T-cell (primary cell): ENCODE data around the gene DHRS4L2. TPM values are rescaled to one million over a fixed set of nuclear protein-coding genes. Genes with fewer than 3 reads are reported as not detected.
A peak's percentile ranks its signal among the peaks of the same experiment; 100 is the strongest.

Experiments used
- ATAC-seq, 4 experiments: fragments of 200-7000 bp in 3 of 4; fragments of 150-1000 bp in 1 of 4; cut with Tn5 transposase; replicated peaks in 1 of 4; 1 replicate in 3 of 4; 2 replicates in 1 of 4; pipeline ENCODE4 v1.10.0; 2021; ENCODE audit warnings: moderate library complexity in 3 of 4, mild to moderate bottlenecking in 2 of 4, moderate number of reproducible peaks in 1 of 4
- CTCF ChIA-PET, 2 donors: fragments of 300-600 bp; sonication (Branson Sonifier 250); formaldehyde crosslinking; loops; one replicate each; lab custom pipeline; 2022; ENCODE audit warnings: antibody characterized with exemption in 2 of 2; lab: Charles Lee
- POLR2A ChIA-PET, 2 donors: fragments of 300-600 bp; sonication (Branson Sonifier 250); formaldehyde crosslinking; loops; one replicate each; lab custom pipeline; 2022; ENCODE audit warnings: antibody characterized with exemption in 2 of 2; lab: Charles Lee
- DNase-seq, 35 experiments: peaks; one replicate each; pipeline versions ENCODE4 v3.0.0 to v3.0.0-alpha.2; 2013 to 2023
- H3K27ac ChIP-seq: one replicate; pipeline ENCODE4 v1.5.1; 2013; ENCODE audit warnings: low read length
- H3K27me3 ChIP-seq, 2 experiments: replicated peaks in 1 of 2; 1 replicate in 1 of 2; 2 replicates in 1 of 2; pipeline versions ENCODE4 v1.6.1 to v1.7.0; 2013; ENCODE audit warnings: low read length in 1 of 2, mixed read lengths in 1 of 2; ENCODE audit not compliant: control insufficient read depth in 2 of 2, insufficient read depth in 2 of 2; ENCODE audit errors: extremely low read depth in 1 of 2
- H3K36me3 ChIP-seq, 2 donors: 1 replicate in 1 of 2; 2 replicates in 1 of 2; pipeline versions ENCODE4 v1.6.1 to v1.7.0; 2013; ENCODE audit warnings: low read length in 1 of 2; ENCODE audit not compliant: control insufficient read depth in 2 of 2, insufficient read depth in 1 of 2; ENCODE audit errors: extremely low read depth in 1 of 2
- H3K4me1 ChIP-seq, 2 experiments: 1 replicate in 1 of 2; 2 replicates in 1 of 2; pipeline versions ENCODE4 v1.6.1 to v1.7.0; 2013; ENCODE audit warnings: low read length in 2 of 2, mixed read lengths in 1 of 2; ENCODE audit not compliant: insufficient read depth in 2 of 2, control insufficient read depth in 1 of 2; ENCODE audit errors: extremely low read depth in 1 of 2
- H3K4me3 ChIP-seq, 2 donors: 1 replicate in 1 of 2; 2 replicates in 1 of 2; pipeline versions ENCODE4 v1.5.1 to v1.7.0; 2013; ENCODE audit warnings: mild to moderate bottlenecking in 2 of 2, low read length in 1 of 2, moderate library complexity in 1 of 2; ENCODE audit not compliant: control insufficient read depth in 1 of 2; ENCODE audit errors: extremely low read depth in 1 of 2
- H3K9me3 ChIP-seq: 2 replicates; pipeline ENCODE4 v1.7.0; 2013
- H3K27ac Mint-ChIP-seq, 2 donors: one replicate each; pipeline ENCODE4 v1.8.0; 2020 to 2021; ENCODE audit warnings: mild to moderate bottlenecking in 2 of 2, mixed read lengths in 2 of 2
- H3K27me3 Mint-ChIP-seq, 2 donors: one replicate each; pipeline ENCODE4 v1.8.0; 2021 to 2022; ENCODE audit warnings: mixed read lengths in 2 of 2
- H3K36me3 Mint-ChIP-seq: one replicate; pipeline ENCODE4 v1.8.0; 2021; ENCODE audit warnings: mixed read lengths
- H3K4me1 Mint-ChIP-seq, 3 donors: one replicate each; pipeline ENCODE4 v1.8.0; 2020 to 2022; ENCODE audit warnings: mixed read lengths in 3 of 3, mild to moderate bottlenecking in 1 of 3
- H3K4me3 Mint-ChIP-seq, 3 donors: one replicate each; pipeline ENCODE4 v1.8.0; 2020 to 2022; ENCODE audit warnings: mild to moderate bottlenecking in 3 of 3, mixed read lengths in 3 of 3, moderate library complexity in 3 of 3
- H3K9me3 Mint-ChIP-seq, 3 donors: one replicate each; pipeline ENCODE4 v1.8.0; 2020 to 2022; ENCODE audit warnings: mixed read lengths in 3 of 3
- WGBS: methylation state at CpG from one replicate; pipeline ENCODE4 v1.1.5; 2013; ENCODE audit warnings: missing lambda C conversion rate; ENCODE audit not compliant: insufficient coverage; 5-methylcytosine and 5-hydroxymethylcytosine counted together
- total RNA-seq, 35 experiments: library from RNA in 6 of 35; stranded (reverse) in 6 of 35; fragments of 120-200 nt in 1 of 35; gene quantifications; one replicate each; pipeline versions ENCODE4 v1.2.1 to v1.2.4 and lab custom pipeline; 2013 to 2026

DHRS4L2 gene
- total RNA-seq, 5 donors from 2014 or later (not counting 1 experiment from before 2014, with no cell fraction given): 14.0 to 21.9 (median 16.4) TPM

- Histone ChIP-seq H3K9me3 (no peaks in the 10 kb centered on the region), H3K36me3 (no peaks in the 10 kb centered on the region), H3K27me3 (peaks cover 0 to 42% of the 10 kb centered on the region in 2 experiments), H3K4me3 (no peak overlapping the region), H3K4me1 (peaks cover 2 to 23% of the 10 kb centered on the region in 2 experiments), H3K27ac (no peak overlapping the region)
- ChIA-PET CTCF (interaction anchor here in 1 of 2 donors (0.8 to 1.1 kb wide), 2 partner anchors 36 to 279 kb away, joined by 3 to 4 read pairs; no protein-coding TSS in a partner anchor), POLR2A (no interaction called here)
- DNase-seq (no peak), ATAC-seq (no peak)
- Mint-ChIP-seq H3K4me1 (peaks cover 10 to 20% (median 16%) of the 10 kb centered on the region in 3 donors), H3K4me3 (peak overlapping the region in 2 of 3 donors; percentile 80 to 81), H3K27me3 (peaks cover 11 to 23% of the 10 kb centered on the region in 2 donors), H3K9me3 (no peaks in the 10 kb centered on the region), H3K36me3 (no peaks in the 10 kb centered on the region), H3K27ac (peak overlapping the region in 1 of 2 donors; percentile 20)
- WGBS: 62% methylated on average over 3 of the region's 10 CpGs
These were observed 65.0 kb downstream of the DHRS4L2 start for GRCh38 chr14:24053548-24054323.

GRCh38 chr14:24054324-24054641 is 65.6 kb downstream of the DHRS4L2 start:
- peaks cover 10 to 18% (median 16%) of the 10 kb centered on the region in 3 donors for H3K4me1 Mint-ChIP-seq
- H3K27me3 ChIP-seq: peaks cover 0 to 42% of the 10 kb centered on the region in 2 experiments
- peaks cover 11 to 23% of the 10 kb centered on the region in 2 donors for H3K27me3 Mint-ChIP-seq
- no peak overlapping the region for H3K4me3 Mint-ChIP-seq
- H3K27ac ChIP-seq: no peak overlapping the region
- ATAC-seq: no peak
- H3K4me1 ChIP-seq: peaks cover 2 to 23% of the 10 kb centered on the region in 2 experiments
- no peaks in the 10 kb centered on the region for H3K9me3 Mint-ChIP-seq
- no peaks in the 10 kb centered on the region for H3K36me3 Mint-ChIP-seq
- H3K4me3 ChIP-seq: no peak overlapping the region
- H3K36me3 ChIP-seq: no peaks in the 10 kb centered on the region
- CTCF ChIA-PET: interaction anchor here in 1 of 2 donors (0.8 to 1.1 kb wide), 2 partner anchors 36 to 279 kb away, joined by 3 to 4 read pairs; no protein-coding TSS in a partner anchor
- H3K27ac Mint-ChIP-seq: no peak overlapping the region
- WGBS: 80% methylated on average over 5 of the region's 6 CpGs
- no peaks in the 10 kb centered on the region for H3K9me3 ChIP-seq
- POLR2A ChIA-PET: no interaction called here
- no peak for DNase-seq

- ChIA-PET POLR2A (no interaction called here), CTCF (interaction anchor here in 1 of 2 donors (1.1 kb wide), 1 partner anchor 35 kb away, joined by 4 read pairs; no protein-coding TSS in a partner anchor)
- ATAC-seq (no peak), DNase-seq (no peak)
- WGBS: 100% methylated on average over 5 of the region's 9 CpGs
- H3K9me3 Mint-ChIP-seq: no peaks in the 10 kb centered on the region
- H3K36me3 Mint-ChIP-seq: no peaks in the 10 kb centered on the region
- Histone ChIP-seq H3K4me3 (no peak overlapping the region), H3K27ac (no peak overlapping the region), H3K4me1 (peaks cover 2 to 23% of the 10 kb centered on the region in 2 experiments), H3K27me3 (peaks cover 0 to 42% of the 10 kb centered on the region in 2 experiments), H3K9me3 (no peaks in the 10 kb centered on the region), H3K36me3 (no peaks in the 10 kb centered on the region)
- no peak overlapping the region for H3K27ac Mint-ChIP-seq
- no peak overlapping the region for H3K4me3 Mint-ChIP-seq
- peaks cover 10 to 18% (median 16%) of the 10 kb centered on the region in 3 donors for H3K4me1 Mint-ChIP-seq
- H3K27me3 Mint-ChIP-seq: peaks cover 11 to 23% of the 10 kb centered on the region in 2 donors
These were observed 65.9 kb downstream of the DHRS4L2 start for GRCh38 chr14:24054646-24055045.

Other genes starting within 250 kb of the DHRS4L2 start
- gene DHRS4, start 35.2 kb upstream of the DHRS4L2 start, total RNA-seq: 10 to 100 TPM; 11.1 to 21.4 (median 17.5) TPM
- 1 to 10 TPM in 1 of 5 donors, under 1 TPM in 4; 0.38 to 1.9 (median 0.59) TPM for gene CARMIL3, start 63.1 kb downstream of the DHRS4L2 start, total RNA-seq
- gene CPNE6, start 82.6 kb downstream of the DHRS4L2 start, total RNA-seq: not detected
- 10 to 100 TPM; 11.8 to 35.5 (median 29.4) TPM for gene PCK2, start 105.4 kb downstream of the DHRS4L2 start, total RNA-seq
- gene DCAF11, start 125.8 kb downstream of the DHRS4L2 start, total RNA-seq: 10 to 100 TPM; 78.5 to 94.1 (median 89.6) TPM
- 1 to 10 TPM; 1.9 to 3.7 (median 3.4) TPM for gene NRL, start 126.0 kb downstream of the DHRS4L2 start, total RNA-seq
- gene FITM1, start 141.7 kb downstream of the DHRS4L2 start, total RNA-seq: 1 to 10 TPM; 2.5 to 3.5 (median 3.2) TPM
- 100 to 1,000 TPM; 221 to 291 (median 259) TPM for gene PSME1, start 147.3 kb downstream of the DHRS4L2 start, total RNA-seq
- 10 to 100 TPM in 3 of 5 donors, 1 to 10 TPM in 2; 9.3 to 29.8 (median 20.8) TPM for gene EMC9, start 152.7 kb downstream of the DHRS4L2 start, total RNA-seq
- gene PSME2, start 157.7 kb downstream of the DHRS4L2 start, total RNA-seq: 100 to 1,000 TPM; 130 to 192 (median 159) TPM
- 100 to 1,000 TPM in 3 of 5 donors, 10 to 100 TPM in 2; 67.7 to 131 (median 100) TPM for gene RNF31, start 158.6 kb downstream of the DHRS4L2 start, total RNA-seq
- 100 to 1,000 TPM; 201 to 285 (median 215) TPM for gene IRF9, start 172.3 kb downstream of the DHRS4L2 start, total RNA-seq
- gene REC8, start 183.2 kb downstream of the DHRS4L2 start, total RNA-seq: 10 to 100 TPM; 32.4 to 82.5 (median 41.5) TPM
- 10 to 100 TPM; 34.4 to 53.4 (median 39.6) TPM for gene IPO4, start 199.9 kb downstream of the DHRS4L2 start, total RNA-seq
- 10 to 100 TPM; 19.0 to 29.5 (median 21.8) TPM for gene TM9SF1, start 206.5 kb downstream of the DHRS4L2 start, total RNA-seq
- 1 to 10 TPM in 2 of 5 donors, under 1 TPM in 3; 0.35 to 1.4 (median 0.44) TPM for gene TSSK4, start 216.8 kb downstream of the DHRS4L2 start, total RNA-seq
- gene CHMP4A, start 224.6 kb downstream of the DHRS4L2 start, total RNA-seq: 10 to 100 TPM; 81.9 to 99.6 (median 92.8) TPM
- 10 to 100 TPM in 3 of 5 donors, 1 to 10 TPM in 2; 7.2 to 17.5 (median 12.1) TPM for gene MDP1, start 227.1 kb downstream of the DHRS4L2 start, total RNA-seq
- 100 to 1,000 TPM in 4 of 5 donors, 10 to 100 TPM in 1; 92.1 to 107 (median 101) TPM for gene NEDD8, start 243.4 kb downstream of the DHRS4L2 start, total RNA-seq
- 10 to 100 TPM; 53.8 to 81.2 (median 64.0) TPM for gene GMPR2, start 244.0 kb downstream of the DHRS4L2 start, total RNA-seq